PC-9 (cell line): ENCODE data around the gene EEF2K. TPM values are rescaled to one million over a fixed set of nuclear protein-coding genes. Genes with fewer than 3 reads are reported as not detected.

Source experiments
- BruUV-seq: library from RNA; stranded (reverse); fragments of 400-500 nt; replicated peaks from 2 replicates; lab custom pipeline; 2021; lab: Mats Ljungman, UMichigan
- CTCF ChIA-PET: fragments of 300-600 bp; sonication (Branson Sonifier 250); formaldehyde crosslinking; loops from one replicate; lab custom pipeline; 2022; ENCODE audit warnings: antibody characterized with exemption; lab: Charles Lee
- POLR2A ChIA-PET: fragments of 300-600 bp; sonication (Branson Sonifier 250); formaldehyde crosslinking; loops from one replicate; lab custom pipeline; 2022; ENCODE audit warnings: antibody characterized with exemption; ENCODE audit not compliant: unreplicated experiment; lab: Charles Lee
- DNase-seq, 2 experiments: peaks; one replicate each; pipeline versions ENCODE4 v3.0.0 to v3.0.0-alpha.2; 2015 to 2022; ENCODE audit warnings: mixed read lengths in 1 of 2
- H2AFZ ChIP-seq: fragments of 200-600 bp; sonication (generic); 2 replicates; pipeline ENCODE4 v1.8.1; 2017; ENCODE audit warnings: antibody characterized with exemption
- H3F3A ChIP-seq: fragments of 200-600 bp; sonication (generic); 2 replicates; pipeline ENCODE4 v1.8.1; 2017; ENCODE audit warnings: antibody characterized with exemption, mild to moderate bottlenecking, low read depth; ENCODE audit not compliant: insufficient read depth
- H3K27ac ChIP-seq: fragments of 200-600 bp; sonication (generic); 2 replicates; pipeline ENCODE4 v1.6.1; 2016; ENCODE audit warnings: mixed run types
- H3K27me3 ChIP-seq: fragments of 200-600 bp; sonication (generic); 2 replicates; pipeline ENCODE4 v1.6.1; 2016; ENCODE audit warnings: low read depth, mixed run types; ENCODE audit not compliant: insufficient read depth
- H3K36me3 ChIP-seq: fragments of 200-600 bp; sonication (generic); 2 replicates; pipeline ENCODE4 v1.6.1; 2016; ENCODE audit warnings: low read depth, mixed run types
- H3K4me1 ChIP-seq: fragments of 200-600 bp; sonication (generic); replicated peaks from 2 replicates; pipeline ENCODE4 v1.6.1; 2016; ENCODE audit warnings: mixed run types; ENCODE audit not compliant: insufficient read depth
- H3K4me2 ChIP-seq: fragments of 200-600 bp; sonication (generic); 2 replicates; pipeline ENCODE4 v1.6.1; 2017; ENCODE audit warnings: mixed run types
- H3K4me3 ChIP-seq: fragments of 200-600 bp; sonication (generic); 2 replicates; pipeline ENCODE4 v1.6.1; 2016; ENCODE audit warnings: mixed run types
- H3K79me2 ChIP-seq: fragments of 200-600 bp; sonication (generic); 2 replicates; pipeline ENCODE4 v1.6.1; 2017; ENCODE audit warnings: low read depth, mixed run types
- H3K9me2 ChIP-seq: fragments of 200-600 bp; sonication (generic); 2 replicates; pipeline ENCODE4 v1.8.1; 2017; ENCODE audit warnings: mild to moderate bottlenecking; ENCODE audit not compliant: insufficient read depth
- H3K9me3 ChIP-seq: fragments of 200-600 bp; sonication (generic); 2 replicates; pipeline ENCODE4 v1.8.1; 2016; ENCODE audit warnings: low read depth; ENCODE audit not compliant: insufficient read depth
- H4K20me1 ChIP-seq: fragments of 200-600 bp; sonication (generic); 2 replicates; pipeline ENCODE4 v1.8.1; 2017; ENCODE audit not compliant: insufficient read depth
- EZH2 ChIP-seq: fragments of 200-600 bp; sonication (generic); IDR thresholded peaks from 2 replicates; pipeline ENCODE4 v1.8.0; 2017; ENCODE audit warnings: antibody characterized with exemption, low read depth
- intact Hi-C: fragments of 100-400 bp; cut with micrococcal nuclease; formaldehyde crosslinking; loops from one replicate; pipeline ENCODE4 v1.10.0; 2022; ENCODE audit not compliant: unreplicated experiment
- total RNA-seq: library from RNA; stranded (reverse); gene quantifications from 2 replicates; pipeline ENCODE4 v1.2.3, GENCODE V29; 2021
- TF ChIP-seq, protein P1 (sequence below): fragments of 200-600 bp; sonication (generic); conservative IDR thresholded peaks from 2 replicates; pipeline ENCODE4 v1.6.1; 2017; ENCODE audit warnings: mixed run types, antibody characterized with exemption, mild to moderate bottlenecking, moderate library complexity

EEF2K gene
- total RNA-seq, 1 experiment from 2014 or later = 29.8 TPM

- no TSS peak for BruUV-seq
- H3K27me3 ChIP-seq = no peaks in the 10 kb centered on the region
- POLR2A ChIA-PET = no interaction called here
These were observed 132.0 kb downstream of the EEF2K start for GRCh38 chr16:22337849-22338635.

More at GRCh38 chr16:22337849-22338635, 132.0 kb downstream of the EEF2K start:
- Histone ChIP-seq H3K4me2 (no peak overlapping the region), H3K79me2 (no peaks in the 10 kb centered on the region), H3K4me3 (no peak overlapping the region), H3K4me1 (no peaks in the 10 kb centered on the region), H4K20me1 (no peaks in the 10 kb centered on the region; the same call in 1 of the 2 replicates), H3K36me3 (peaks cover 31% of the 10 kb centered on the region), H2AFZ (no peak overlapping the region), H3F3A (peaks cover 13% of the 10 kb centered on the region), H3K9me2 (no peaks in the 10 kb centered on the region), H3K27ac (no peak overlapping the region), H3K9me3 (no peaks in the 10 kb centered on the region; the same call in 1 of the 2 replicates)
- intact Hi-C loops = no loop called here
- CTCF ChIA-PET = interaction anchor here (0.6 kb wide), 1 partner anchor 1364 kb away, joined by 3 read pairs; no protein-coding TSS in a partner anchor
- DNase-seq = no peak
- TF ChIP-seq, protein P1, sequence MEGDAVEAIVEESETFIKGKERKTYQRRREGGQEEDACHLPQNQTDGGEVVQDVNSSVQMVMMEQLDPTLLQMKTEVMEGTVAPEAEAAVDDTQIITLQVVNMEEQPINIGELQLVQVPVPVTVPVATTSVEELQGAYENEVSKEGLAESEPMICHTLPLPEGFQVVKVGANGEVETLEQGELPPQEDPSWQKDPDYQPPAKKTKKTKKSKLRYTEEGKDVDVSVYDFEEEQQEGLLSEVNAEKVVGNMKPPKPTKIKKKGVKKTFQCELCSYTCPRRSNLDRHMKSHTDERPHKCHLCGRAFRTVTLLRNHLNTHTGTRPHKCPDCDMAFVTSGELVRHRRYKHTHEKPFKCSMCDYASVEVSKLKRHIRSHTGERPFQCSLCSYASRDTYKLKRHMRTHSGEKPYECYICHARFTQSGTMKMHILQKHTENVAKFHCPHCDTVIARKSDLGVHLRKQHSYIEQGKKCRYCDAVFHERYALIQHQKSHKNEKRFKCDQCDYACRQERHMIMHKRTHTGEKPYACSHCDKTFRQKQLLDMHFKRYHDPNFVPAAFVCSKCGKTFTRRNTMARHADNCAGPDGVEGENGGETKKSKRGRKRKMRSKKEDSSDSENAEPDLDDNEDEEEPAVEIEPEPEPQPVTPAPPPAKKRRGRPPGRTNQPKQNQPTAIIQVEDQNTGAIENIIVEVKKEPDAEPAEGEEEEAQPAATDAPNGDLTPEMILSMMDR = no peak
- TF ChIP-seq EZH2 = no peak

Other genes with a start within 250 kb of the EEF2K start
- gene PDZD9, start 205.2 kb upstream of the EEF2K start, total RNA-seq = not detected in 2 replicates
- gene MOSMO, start 198.2 kb upstream of the EEF2K start, total RNA-seq = 20.1 and 24.2 TPM in 2 replicates
- 0.73 and 0.83 TPM in 2 replicates for gene VWA3A, start 113.7 kb upstream of the EEF2K start, total RNA-seq
- not detected in 2 replicates for gene SDR42E2, start 43.8 kb upstream of the EEF2K start, total RNA-seq
- 65.2 and 70.9 TPM in 2 replicates for gene POLR3E, start 91.1 kb downstream of the EEF2K start, total RNA-seq
- 29.3 and 34.0 TPM in 2 replicates for gene CDR2, start 168.3 kb downstream of the EEF2K start, total RNA-seq